ENCODE data around the gene INA. TPM values are rescaled to one million over a fixed set of nuclear protein-coding genes. Genes with fewer than 3 reads are reported as not detected.

Gene INA
- total RNA-seq, 1 experiment from 2014 or later: 0.42 TPM

DNA sequence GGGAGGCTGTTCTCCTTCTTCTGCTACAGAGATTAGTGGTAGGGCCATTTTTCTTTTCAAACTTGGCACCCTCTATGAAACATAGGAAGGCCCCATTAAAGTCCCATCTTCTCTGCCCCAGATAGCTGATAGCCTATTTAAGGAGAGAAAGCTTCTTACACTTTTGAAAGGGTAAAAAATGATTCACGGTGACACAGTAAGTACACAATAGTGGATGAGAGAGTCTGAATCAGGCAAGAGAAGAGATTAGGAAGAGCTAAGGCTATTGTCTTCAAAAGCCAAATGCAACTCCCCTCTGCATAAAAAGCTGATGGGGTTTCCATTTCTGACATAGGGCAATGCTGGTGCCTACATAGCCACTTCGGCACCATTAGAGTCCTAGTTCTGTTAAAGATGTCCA, 3.6 kb downstream of the INA start:
- H3K27ac ChIP-seq: no peak overlapping the region
- peaks cover 10% of the 10 kb centered on the region for H3K4me1 ChIP-seq (replicated peaks)
- peaks cover 16% of the 10 kb centered on the region for H3K9me3 ChIP-seq (replicated peaks)
- no peak for DNase-seq (ENCODE audit: low read depth in 1 of 2, low spot score in 2 of 2)
- H3K4me3 ChIP-seq: no peak overlapping the region
- H3K36me3 ChIP-seq: no peaks in the 10 kb centered on the region
- peaks cover 51% of the 10 kb centered on the region for H3K27me3 ChIP-seq (replicated peaks)

DNA sequence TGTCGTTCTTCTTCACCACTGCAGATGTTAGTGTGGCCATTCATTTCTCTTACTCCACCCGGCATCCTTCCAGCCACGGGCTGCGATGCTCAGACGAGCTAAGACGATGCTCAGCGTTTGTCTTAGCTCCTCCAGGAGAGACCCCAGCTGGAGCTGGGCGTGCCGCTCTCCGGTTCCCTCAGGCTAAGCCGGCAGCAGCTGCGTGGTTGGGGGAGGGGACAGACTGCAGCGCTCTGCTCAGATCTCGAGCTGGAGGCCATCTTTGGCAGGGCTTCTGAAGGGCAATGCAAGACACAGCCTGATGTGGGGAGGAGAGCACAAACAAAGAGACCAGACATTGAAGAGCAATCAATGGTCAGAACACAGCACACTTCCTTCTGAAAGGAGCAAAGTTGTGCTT, 4.8 kb downstream of the INA start:
- Histone ChIP-seq H3K27me3 (replicated peaks) (peaks cover 39% of the 10 kb centered on the region), H3K36me3 (no peaks in the 10 kb centered on the region), H3K4me1 (replicated peaks) (peaks cover 10% of the 10 kb centered on the region), H3K9me3 (replicated peaks) (peaks cover 16% of the 10 kb centered on the region), H3K4me3 (no peak overlapping the region), H3K27ac (no peak overlapping the region)
- no peak for DNase-seq (ENCODE audit: low read depth in 1 of 2, low spot score in 2 of 2)

DNA sequence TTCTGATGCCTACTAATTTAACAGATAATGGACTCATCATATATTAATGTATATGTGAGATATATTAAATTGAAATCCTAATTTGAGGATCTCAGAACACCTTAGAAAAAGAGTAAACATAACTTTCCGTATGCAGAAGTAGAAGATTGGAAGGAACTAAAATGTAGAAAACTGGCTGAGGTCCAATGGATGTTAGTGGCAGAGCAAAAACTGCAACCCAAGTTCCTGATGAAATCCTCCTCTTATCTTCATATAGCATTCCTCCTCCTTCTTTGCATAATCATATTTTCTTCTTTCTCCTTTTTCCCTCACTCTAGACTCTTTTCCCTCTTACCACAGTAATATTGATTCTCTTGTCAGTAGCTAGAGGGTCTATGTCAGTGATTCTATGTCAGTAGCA, 6.0 kb downstream of the INA start:
- no peak overlapping the region for H3K4me3 ChIP-seq
- H3K27me3 ChIP-seq (replicated peaks): peaks cover 28% of the 10 kb centered on the region
- peaks cover 6% of the 10 kb centered on the region for H3K9me3 ChIP-seq (replicated peaks)
- H3K27ac ChIP-seq: no peak overlapping the region
- no peaks in the 10 kb centered on the region for H3K36me3 ChIP-seq
- H3K4me1 ChIP-seq (replicated peaks): no peaks in the 10 kb centered on the region
- no peak for DNase-seq (ENCODE audit: low read depth in 1 of 2, low spot score in 2 of 2)

DNA sequence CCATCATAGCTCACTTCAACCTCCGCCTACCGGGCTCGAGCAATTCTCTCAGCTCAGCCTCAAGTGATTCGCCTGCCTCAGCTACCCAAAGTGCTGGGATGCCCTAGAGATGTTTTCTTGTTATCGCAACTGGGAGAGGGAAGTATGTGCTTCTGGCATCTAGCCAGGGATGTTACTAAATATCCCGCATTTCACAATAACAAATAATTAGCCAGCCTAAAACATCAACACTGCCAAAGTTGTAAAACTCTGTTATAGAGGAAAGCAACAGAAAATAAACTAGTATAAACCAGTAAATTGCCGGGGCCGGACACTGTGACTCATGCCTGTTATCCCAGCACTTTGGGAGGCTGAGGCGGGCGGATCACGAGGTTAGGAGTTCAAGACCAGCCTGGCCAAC, 7.2 kb downstream of the INA start:
- peak in 1 of 2 experiments; percentile 29 for DNase-seq (ENCODE audit: low read depth in 1 of 2, low spot score in 2 of 2)
- Histone ChIP-seq H3K27me3 (replicated peaks) (peaks cover 25% of the 10 kb centered on the region), H3K27ac (no peak overlapping the region)

DNA sequence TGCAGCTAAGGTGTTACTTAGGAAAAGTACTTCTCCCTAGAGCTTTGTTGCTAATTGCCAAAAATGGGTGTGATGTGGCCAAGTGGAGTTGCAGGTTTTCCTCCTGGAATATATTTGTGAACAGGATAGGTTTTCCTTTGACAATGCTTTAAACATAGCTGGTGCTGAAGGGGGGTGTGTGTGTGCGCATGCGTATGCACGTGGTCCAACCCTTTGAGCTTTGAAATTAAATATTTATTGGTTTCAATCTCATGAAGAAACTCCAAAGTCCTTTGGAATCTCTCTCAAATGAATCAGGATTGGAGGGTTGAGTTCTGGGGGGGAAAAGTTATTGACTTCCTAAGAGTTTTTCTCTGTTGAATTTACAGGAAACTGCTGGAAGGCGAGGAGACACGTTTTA, 11.1 kb downstream of the INA start:
- H3K4me1 ChIP-seq (replicated peaks): no peaks in the 10 kb centered on the region
- no peaks in the 10 kb centered on the region for H3K36me3 ChIP-seq
- DNase-seq (ENCODE audit: low read depth in 1 of 2, low spot score in 2 of 2): no peak
- no peak overlapping the region for H3K27ac ChIP-seq
- H3K27me3 ChIP-seq (replicated peaks): peaks cover 19% of the 10 kb centered on the region; the same call in 1 of the 2 replicates
- H3K9me3 ChIP-seq (replicated peaks): no peaks in the 10 kb centered on the region
- no peak overlapping the region for H3K4me3 ChIP-seq

More for the DNA sequence above, 7.2 kb downstream of the INA start:
- Histone ChIP-seq H3K4me1 (replicated peaks) (no peaks in the 10 kb centered on the region), H3K4me3 (no peak overlapping the region), H3K36me3 (no peaks in the 10 kb centered on the region), H3K9me3 (replicated peaks) (no peaks in the 10 kb centered on the region)

DNA sequence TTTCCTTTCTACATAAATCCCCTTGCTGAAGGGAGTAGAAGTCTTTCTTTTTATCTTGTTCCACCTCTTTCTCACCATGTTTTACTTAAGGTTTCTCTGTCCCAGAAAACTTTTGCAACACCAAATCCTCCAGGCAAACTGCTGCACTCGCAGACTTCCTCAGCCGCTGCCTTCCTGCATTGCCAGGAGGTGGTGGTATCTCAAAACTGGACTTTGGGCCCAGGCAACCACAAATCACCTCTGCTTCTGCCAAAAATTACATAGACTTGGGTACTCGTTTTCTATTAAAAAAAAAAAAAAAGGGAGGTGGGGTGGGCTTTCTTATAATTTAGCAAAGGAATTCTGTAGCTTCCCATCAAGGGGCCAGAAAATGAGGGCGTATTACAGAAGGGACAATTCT, 14.7 kb downstream of the INA start:
- no peaks in the 10 kb centered on the region for H3K9me3 ChIP-seq (replicated peaks)
- peaks cover 19% of the 10 kb centered on the region; the same call in 1 of the 2 replicates for H3K27me3 ChIP-seq (replicated peaks)
- 0 out of 2 replicates have a peak, but pooled peaks cover 4% of the 10 kb centered on the region for H3K4me1 ChIP-seq (replicated peaks)
- no peak for DNase-seq (ENCODE audit: low read depth in 1 of 2, low spot score in 2 of 2)
- no peak overlapping the region for H3K27ac ChIP-seq
- no peaks in the 10 kb centered on the region for H3K36me3 ChIP-seq
- H3K4me3 ChIP-seq: no peak overlapping the region

DNA sequence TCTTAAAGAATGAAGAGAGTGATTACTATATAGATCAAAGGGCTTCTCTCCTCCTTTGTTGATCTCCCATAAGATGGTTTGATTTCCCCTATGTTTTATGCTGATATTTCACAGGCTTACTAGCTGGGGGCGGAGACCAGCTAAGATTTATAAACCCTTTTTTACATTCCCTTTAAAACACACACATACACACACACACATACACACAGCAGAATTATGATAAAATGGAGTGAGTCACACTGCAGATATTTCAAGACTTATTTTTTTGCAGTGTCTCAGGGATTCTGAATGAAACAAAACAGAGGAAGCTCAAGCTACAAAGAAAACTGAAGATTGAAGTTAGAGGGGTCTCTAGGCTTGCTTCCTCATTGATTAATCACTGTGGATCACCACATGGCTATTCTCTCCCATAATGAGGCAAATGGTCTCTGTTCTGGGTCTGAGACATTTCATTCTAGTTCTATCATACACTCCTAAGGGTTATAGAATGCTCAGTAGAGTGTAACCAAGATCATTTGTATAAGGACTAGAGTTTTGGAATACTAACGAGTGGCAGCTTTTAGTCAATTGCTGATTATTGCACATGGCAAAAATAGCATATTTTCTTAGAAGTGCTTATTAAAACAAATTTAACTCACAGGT, 18.6 kb downstream of the INA start:
- DNase-seq (ENCODE audit: low read depth in 1 of 2, low spot score in 2 of 2): peak in 1 of 2 experiments; percentile 18
- Histone ChIP-seq H3K4me3 (no peak overlapping the region), H3K4me1 (replicated peaks) (0 out of 2 replicates have a peak, but pooled peaks cover 4% of the 10 kb centered on the region), H3K36me3 (no peaks in the 10 kb centered on the region), H3K27ac (no peak overlapping the region), H3K27me3 (replicated peaks) (peaks cover 5% of the 10 kb centered on the region; the same call in 1 of the 2 replicates), H3K9me3 (replicated peaks) (no peaks in the 10 kb centered on the region)

DNA sequence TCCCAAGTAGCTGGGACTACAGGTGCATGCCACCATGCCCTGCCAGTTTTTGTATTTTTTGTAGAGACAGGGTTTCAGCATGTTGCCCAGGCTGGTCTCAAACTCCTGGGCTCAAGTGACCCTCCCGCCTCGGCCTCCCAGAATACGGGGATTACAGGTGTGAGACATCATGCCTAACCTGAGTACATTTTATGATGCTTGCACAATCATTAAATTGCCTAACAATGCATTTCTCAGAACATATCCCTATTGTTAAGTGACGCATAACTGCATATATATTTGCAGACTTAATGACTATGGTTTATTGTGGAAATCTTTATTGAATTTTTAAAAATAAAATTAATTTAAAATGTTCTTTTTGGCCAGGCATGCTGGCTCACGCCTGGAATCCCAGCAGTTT, 30.7 kb downstream of the INA start:
- no peaks in the 10 kb centered on the region for H3K27me3 ChIP-seq (replicated peaks)
- no peak for DNase-seq (ENCODE audit: low read depth in 1 of 2, low spot score in 2 of 2)
- no peaks in the 10 kb centered on the region for H3K4me1 ChIP-seq (replicated peaks)
- H3K9me3 ChIP-seq (replicated peaks): no peaks in the 10 kb centered on the region
- no peak overlapping the region for H3K4me3 ChIP-seq
- H3K36me3 ChIP-seq: peaks cover 55% of the 10 kb centered on the region
- no peak overlapping the region for H3K27ac ChIP-seq

DNA sequence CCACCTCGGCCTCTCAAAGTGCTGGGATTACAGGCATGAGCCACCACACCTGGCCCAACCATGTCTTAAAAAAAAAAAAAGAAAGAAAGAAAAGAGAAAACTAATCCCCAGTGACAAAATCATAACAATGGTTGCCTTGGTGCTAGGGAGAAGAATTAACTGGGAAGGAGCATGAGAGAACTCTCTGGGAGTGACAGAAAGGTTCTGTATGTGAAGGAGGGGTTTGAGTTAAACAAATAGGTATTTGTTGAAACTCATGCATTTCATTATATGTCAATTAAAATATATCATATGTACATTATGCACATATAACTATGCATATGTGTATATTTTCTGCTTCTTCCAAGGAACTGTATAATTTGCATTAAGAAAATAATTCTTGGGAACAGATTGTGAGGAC, 33.3 kb downstream of the INA start:
- Histone ChIP-seq H3K36me3 (peaks cover 67% of the 10 kb centered on the region), H3K4me1 (replicated peaks) (no peaks in the 10 kb centered on the region), H3K27me3 (replicated peaks) (no peaks in the 10 kb centered on the region), H3K9me3 (replicated peaks) (no peaks in the 10 kb centered on the region), H3K4me3 (no peak overlapping the region), H3K27ac (no peak overlapping the region)
- no peak for DNase-seq (ENCODE audit: low read depth in 1 of 2, low spot score in 2 of 2)

DNA sequence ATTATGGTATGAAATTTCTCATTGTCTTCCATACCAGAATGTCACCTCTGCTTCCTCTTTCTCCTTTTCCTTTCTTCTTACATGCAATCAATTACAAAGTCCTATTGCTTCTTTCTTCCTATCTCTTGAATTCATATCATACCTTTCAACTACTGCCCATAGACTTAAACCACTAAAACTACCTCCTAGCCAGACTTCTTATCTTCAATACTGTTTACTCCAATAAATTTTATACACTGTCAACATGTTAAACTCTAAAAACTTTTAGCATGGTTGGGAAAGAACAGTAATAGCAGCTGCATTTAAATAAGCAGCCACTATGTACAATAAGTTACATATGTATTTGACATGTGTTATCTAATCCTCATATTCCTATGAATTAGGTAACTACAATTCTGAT, 39.1 kb downstream of the INA start:
- Histone ChIP-seq H3K27ac (no peak overlapping the region), H3K36me3 (peaks cover 58% of the 10 kb centered on the region), H3K27me3 (replicated peaks) (no peaks in the 10 kb centered on the region), H3K4me1 (replicated peaks) (no peaks in the 10 kb centered on the region), H3K4me3 (no peak overlapping the region), H3K9me3 (replicated peaks) (no peaks in the 10 kb centered on the region)
- DNase-seq (ENCODE audit: low read depth in 1 of 2, low spot score in 2 of 2): no peak

DNA sequence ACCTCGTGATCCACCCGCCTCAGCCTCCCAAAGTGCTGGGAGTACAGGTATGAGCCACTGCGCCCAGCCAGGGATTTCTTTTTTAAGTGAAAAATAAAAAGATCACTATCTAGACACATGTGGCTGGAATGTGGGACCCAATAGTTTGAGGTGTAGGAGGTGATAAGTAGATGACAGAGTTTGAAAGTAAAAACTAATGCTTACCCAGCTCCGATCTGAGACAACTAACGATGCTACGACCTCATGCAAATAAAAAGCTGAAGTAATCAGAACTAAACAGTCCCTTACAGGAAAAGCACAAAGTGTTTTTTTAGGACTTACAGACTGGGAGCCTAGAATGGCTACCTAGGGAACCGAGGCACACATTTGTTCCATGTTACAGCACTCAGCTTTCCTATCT, 51.0 kb downstream of the INA start:
- no peaks in the 10 kb centered on the region for H3K4me1 ChIP-seq (replicated peaks)
- H3K36me3 ChIP-seq: peaks cover 75% of the 10 kb centered on the region
- H3K27me3 ChIP-seq (replicated peaks): no peaks in the 10 kb centered on the region
- H3K4me3 ChIP-seq: no peak overlapping the region
- peak in 1 of 2 experiments; percentile 5 for DNase-seq (ENCODE audit: low read depth in 1 of 2, low spot score in 2 of 2)
- H3K27ac ChIP-seq: no peak overlapping the region
- H3K9me3 ChIP-seq (replicated peaks): no peaks in the 10 kb centered on the region; the same call in 1 of the 2 replicates

DNA sequence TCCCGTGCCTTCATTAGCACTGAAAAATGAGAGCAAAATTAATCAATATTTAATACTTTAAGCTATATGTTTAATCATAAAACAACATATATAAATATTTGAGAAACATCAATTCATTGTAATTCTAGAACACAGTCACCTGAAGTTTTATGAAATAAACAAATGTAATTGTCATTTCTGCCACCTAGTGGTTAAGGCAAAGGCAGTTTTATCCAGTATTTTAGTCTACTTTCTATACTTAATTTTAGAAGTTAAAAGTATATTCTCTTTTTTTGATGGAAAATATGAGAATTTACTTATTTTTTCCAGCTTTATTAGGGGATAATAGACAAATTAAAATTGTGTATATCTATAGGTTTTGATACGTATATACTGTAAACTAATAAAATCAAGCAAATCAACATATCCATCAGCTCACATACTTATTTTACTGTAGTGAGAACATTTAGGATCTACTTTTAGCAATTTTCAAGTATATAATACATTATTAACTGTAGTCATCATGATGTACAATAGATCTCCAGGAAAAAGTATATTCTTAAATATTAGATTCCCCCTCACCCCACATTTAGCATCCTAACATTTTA, 57.1 kb downstream of the INA start:
- Histone ChIP-seq H3K4me3 (no peak overlapping the region), H3K27me3 (replicated peaks) (no peaks in the 10 kb centered on the region), H3K4me1 (replicated peaks) (no peaks in the 10 kb centered on the region), H3K27ac (no peak overlapping the region), H3K36me3 (peaks cover 70% of the 10 kb centered on the region), H3K9me3 (replicated peaks) (no peaks in the 10 kb centered on the region)
- DNase-seq (ENCODE audit: low read depth in 1 of 2, low spot score in 2 of 2): no peak

DNA sequence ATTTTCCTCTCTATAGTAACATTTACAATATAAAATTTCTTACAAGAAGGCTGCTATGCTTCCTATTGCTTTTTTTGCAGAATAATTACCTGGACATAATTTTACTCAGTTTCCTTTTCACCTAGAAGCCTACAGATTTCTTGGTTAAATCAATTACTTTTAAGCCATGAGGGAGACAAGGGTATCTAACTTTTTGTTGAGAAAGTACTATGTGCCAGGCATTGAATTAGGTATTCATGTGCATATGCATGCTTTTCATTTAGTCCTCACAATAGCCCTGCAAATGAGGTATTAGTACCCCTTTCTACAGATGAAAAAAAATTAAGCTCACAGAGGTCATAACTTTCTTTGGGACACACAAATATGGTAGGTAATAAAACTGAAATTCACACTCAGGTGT, 57.6 kb downstream of the INA start:
- Histone ChIP-seq H3K36me3 (peaks cover 69% of the 10 kb centered on the region), H3K27me3 (replicated peaks) (no peaks in the 10 kb centered on the region)

DNA sequence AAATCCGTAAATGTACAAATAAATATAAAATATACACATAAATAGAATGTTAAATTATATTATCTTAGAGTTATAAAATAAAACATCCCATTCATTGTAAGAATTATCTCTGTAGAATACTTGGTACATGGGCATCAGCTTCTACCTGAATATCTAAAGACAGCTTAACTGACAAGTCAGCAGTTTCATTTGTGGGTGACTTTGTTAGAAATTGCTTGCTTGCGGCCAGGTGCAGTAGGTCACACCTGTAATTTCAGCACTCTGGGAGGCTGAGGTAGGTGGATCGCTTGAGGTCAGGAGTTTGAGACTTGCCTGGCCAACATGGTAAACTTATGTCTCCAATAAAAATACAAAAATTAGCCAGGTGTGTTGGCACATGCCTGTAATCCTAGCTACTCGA, 59.4 kb downstream of the INA start:
- peaks cover 54% of the 10 kb centered on the region for H3K36me3 ChIP-seq
- no peak overlapping the region for H3K27ac ChIP-seq

More for the DNA sequence above, 57.6 kb downstream of the INA start:
- Histone ChIP-seq H3K4me1 (replicated peaks) (no peaks in the 10 kb centered on the region), H3K9me3 (replicated peaks) (no peaks in the 10 kb centered on the region), H3K4me3 (no peak overlapping the region), H3K27ac (no peak overlapping the region)
- DNase-seq (ENCODE audit: low read depth in 1 of 2, low spot score in 2 of 2): no peak

More for the DNA sequence above, 59.4 kb downstream of the INA start:
- Histone ChIP-seq H3K27me3 (replicated peaks) (no peaks in the 10 kb centered on the region), H3K9me3 (replicated peaks) (no peaks in the 10 kb centered on the region), H3K4me3 (no peak overlapping the region), H3K4me1 (replicated peaks) (no peaks in the 10 kb centered on the region)
- peak in 1 of 2 experiments; percentile 7 for DNase-seq (ENCODE audit: low read depth in 1 of 2, low spot score in 2 of 2)

All from SJSA1 (cell line).